Measurements from ENCODE around the gene WDR43. TPM values are rescaled to one million over a fixed set of nuclear protein-coding genes. Genes with fewer than 3 reads are reported as not detected.

Gene WDR43
- polyA plus RNA-seq, 1 experiment, result 32.8 TPM

GRCh38 chr2:28956890-28957289, 62.4 kb downstream of the WDR43 start:
- DNase-seq (ENCODE audit: low read depth), result no peak
- ChIA-PET POLR2A (no interaction called here), CTCF (interaction anchor here (0.7 to 2.1 kb wide), 10 partner anchors 227 to 1115 kb away, joined by 3 to 14 read pairs (median 4); no protein-coding TSS in a partner anchor)
- H3K27me3 ChIP-seq (ENCODE audit: control insufficient read depth, insufficient read depth, low read length), result no peaks in the 10 kb centered on the region
- H3K36me3 ChIP-seq (ENCODE audit: control insufficient read depth, insufficient read depth, low read length), result no peaks in the 10 kb centered on the region
- H3K4me3 ChIP-seq (ENCODE audit: low read depth, low read length), result peak overlapping the region; percentile 38
- TF ChIP-seq CTCF (IDR thresholded peaks at IDR 0.05; ENCODE audit: insufficient read depth, low read depth, low read length), result peak; percentile 71

DNA sequence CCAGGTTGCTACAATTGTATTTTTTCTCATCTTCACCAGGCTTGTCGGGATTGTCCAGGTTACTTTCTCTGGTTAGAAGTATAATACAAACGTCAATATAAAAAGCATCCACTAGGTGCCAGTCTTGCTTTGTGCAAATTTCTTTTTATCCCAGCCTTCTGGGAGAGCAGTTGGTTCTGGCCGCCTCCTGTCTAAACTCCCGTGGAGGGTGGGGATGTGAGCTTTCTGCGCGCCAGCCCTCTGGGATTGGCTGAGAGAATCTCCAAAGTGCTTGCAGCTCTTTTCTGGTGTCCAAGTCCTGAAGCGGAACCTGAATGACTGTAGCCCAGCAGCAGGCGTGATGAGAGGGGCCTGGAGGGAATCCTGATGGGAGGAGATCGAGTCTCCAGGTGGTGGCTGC, 64.2 kb downstream of the WDR43 start:
- peak; percentile 57 for TF ChIP-seq CTCF (IDR thresholded peaks at IDR 0.05; ENCODE audit: insufficient read depth, low read depth, low read length)
- ChIA-PET POLR2A (no interaction called here), CTCF (interaction anchor here (0.6 to 2.8 kb wide), 20 partner anchors 10 to 1068 kb away, joined by 3 to 16 read pairs (median 4); no protein-coding TSS in a partner anchor)
- no peak overlapping the region for H3K4me3 ChIP-seq (ENCODE audit: low read depth, low read length)
- H3K36me3 ChIP-seq (ENCODE audit: control insufficient read depth, insufficient read depth, low read length), result no peaks in the 10 kb centered on the region
- no peaks in the 10 kb centered on the region for H3K27me3 ChIP-seq (ENCODE audit: control insufficient read depth, insufficient read depth, low read length)
- peak; percentile 20 for DNase-seq (ENCODE audit: low read depth)

DNA sequence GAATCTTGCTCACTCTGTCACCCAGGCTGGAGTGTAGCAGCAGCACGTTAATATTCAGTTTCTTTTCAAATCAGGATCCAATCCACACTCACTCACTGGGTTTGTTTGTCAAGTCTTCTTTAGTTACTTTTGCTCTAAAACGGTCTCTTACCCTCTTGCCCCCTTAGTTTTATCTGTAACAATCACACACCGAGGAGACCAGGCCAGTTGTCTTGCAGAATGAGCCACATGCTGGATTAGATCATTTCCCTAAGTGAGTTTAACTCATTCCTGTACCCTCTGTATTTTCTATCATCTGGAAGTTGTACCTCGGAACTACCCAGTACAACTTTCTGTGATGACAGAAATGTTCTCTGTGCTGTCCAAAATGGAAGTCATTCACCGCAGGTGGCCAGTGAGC, 65.9 kb downstream of the WDR43 start:
- POLR2A ChIA-PET, result no interaction called here
- CTCF ChIA-PET, result interaction anchor here (1.4 to 1.7 kb wide), 2 partner anchors 8 to 349 kb away, joined by 3 to 4 read pairs; no protein-coding TSS in a partner anchor
- no peak for TF ChIP-seq CTCF (IDR thresholded peaks at IDR 0.05; ENCODE audit: insufficient read depth, low read depth, low read length)
- Histone ChIP-seq H3K36me3 (ENCODE audit: control insufficient read depth, insufficient read depth, low read length) (no peaks in the 10 kb centered on the region), H3K27me3 (ENCODE audit: control insufficient read depth, insufficient read depth, low read length) (no peaks in the 10 kb centered on the region), H3K4me3 (ENCODE audit: low read depth, low read length) (no peak overlapping the region)
- DNase-seq (ENCODE audit: low read depth), result no peak

DNA sequence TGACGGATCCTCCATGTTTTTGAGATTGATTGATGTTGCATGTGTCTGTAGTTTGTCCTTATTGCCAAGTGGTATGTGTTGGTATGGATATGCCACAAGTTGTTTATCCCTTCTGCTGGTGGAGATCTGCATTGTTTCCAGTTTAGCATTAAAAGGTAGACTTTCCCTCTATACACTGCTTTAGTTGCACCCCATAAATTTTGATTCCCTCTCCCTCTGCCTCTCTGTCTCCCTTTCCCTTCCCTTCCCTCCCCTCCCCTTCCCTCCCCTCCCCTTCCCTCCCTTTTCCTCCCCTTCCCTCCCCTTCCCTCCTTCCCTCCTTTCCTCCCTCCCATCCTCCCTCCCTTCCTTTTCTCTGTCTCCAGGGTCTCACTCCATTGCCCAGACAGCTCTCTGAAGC, 68.0 kb downstream of the WDR43 start:
- H3K36me3 ChIP-seq (ENCODE audit: control insufficient read depth, insufficient read depth, low read length), result no peaks in the 10 kb centered on the region
- no peak for TF ChIP-seq CTCF (IDR thresholded peaks at IDR 0.05; ENCODE audit: insufficient read depth, low read depth, low read length)
- CTCF ChIA-PET, result no interaction called here
- no peaks in the 10 kb centered on the region for H3K27me3 ChIP-seq (ENCODE audit: control insufficient read depth, insufficient read depth, low read length)
- POLR2A ChIA-PET, result no interaction called here
- DNase-seq (ENCODE audit: low read depth), result no peak
- no peak overlapping the region for H3K4me3 ChIP-seq (ENCODE audit: low read depth, low read length)

DNA sequence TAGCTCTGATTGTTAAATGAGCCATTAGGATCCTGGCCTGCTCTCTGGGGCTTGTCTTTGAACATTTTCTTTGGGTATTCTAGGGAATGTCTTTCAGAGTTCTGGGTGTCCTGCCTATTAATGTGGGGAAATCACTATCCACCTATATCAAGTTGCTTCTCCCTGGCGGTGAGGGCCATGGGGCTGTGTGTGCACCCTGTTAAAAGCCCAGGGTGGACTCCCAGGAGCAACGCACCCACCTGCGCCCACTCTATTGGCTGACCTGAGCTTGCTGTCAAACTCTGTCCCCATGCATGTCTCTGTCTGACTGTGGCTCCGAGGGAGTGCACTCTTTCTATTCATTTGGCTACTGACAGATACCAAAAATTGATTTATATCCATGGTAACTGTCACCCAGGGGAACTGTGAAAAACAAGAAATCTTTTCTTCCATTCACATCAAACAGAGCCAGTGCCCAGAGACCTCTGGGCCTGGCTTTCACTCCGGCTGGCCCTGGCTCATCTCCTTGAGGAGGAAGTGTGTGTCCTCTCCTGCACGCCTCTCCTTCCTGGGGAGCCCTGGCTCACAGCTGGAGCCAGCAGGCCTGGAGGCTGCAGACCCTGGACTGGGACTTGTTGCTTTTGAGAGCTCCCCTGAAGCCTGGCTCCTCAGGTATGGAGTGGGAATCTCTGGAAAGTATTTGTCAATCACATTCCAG, 76.1 kb downstream of the WDR43 start:
- POLR2A ChIA-PET, result no interaction called here
- Histone ChIP-seq H3K4me3 (ENCODE audit: low read depth, low read length) (no peak overlapping the region), H3K36me3 (ENCODE audit: control insufficient read depth, insufficient read depth, low read length) (no peaks in the 10 kb centered on the region), H3K27me3 (ENCODE audit: control insufficient read depth, insufficient read depth, low read length) (peaks cover 2% of the 10 kb centered on the region; the same call in 1 of the 2 replicates)
- no peak for TF ChIP-seq CTCF (IDR thresholded peaks at IDR 0.05; ENCODE audit: insufficient read depth, low read depth, low read length)
- CTCF ChIA-PET, result interaction anchor here (4.7 kb wide), 1 partner anchor 12 kb away, joined by 16 read pairs; no protein-coding TSS in a partner anchor
- DNase-seq (ENCODE audit: low read depth), result no peak

Data from BJ (cell line).